ENCODE data around the gene CGB8.
A peak's percentile ranks its signal among the peaks of the same experiment; 100 is the strongest.

DNA sequence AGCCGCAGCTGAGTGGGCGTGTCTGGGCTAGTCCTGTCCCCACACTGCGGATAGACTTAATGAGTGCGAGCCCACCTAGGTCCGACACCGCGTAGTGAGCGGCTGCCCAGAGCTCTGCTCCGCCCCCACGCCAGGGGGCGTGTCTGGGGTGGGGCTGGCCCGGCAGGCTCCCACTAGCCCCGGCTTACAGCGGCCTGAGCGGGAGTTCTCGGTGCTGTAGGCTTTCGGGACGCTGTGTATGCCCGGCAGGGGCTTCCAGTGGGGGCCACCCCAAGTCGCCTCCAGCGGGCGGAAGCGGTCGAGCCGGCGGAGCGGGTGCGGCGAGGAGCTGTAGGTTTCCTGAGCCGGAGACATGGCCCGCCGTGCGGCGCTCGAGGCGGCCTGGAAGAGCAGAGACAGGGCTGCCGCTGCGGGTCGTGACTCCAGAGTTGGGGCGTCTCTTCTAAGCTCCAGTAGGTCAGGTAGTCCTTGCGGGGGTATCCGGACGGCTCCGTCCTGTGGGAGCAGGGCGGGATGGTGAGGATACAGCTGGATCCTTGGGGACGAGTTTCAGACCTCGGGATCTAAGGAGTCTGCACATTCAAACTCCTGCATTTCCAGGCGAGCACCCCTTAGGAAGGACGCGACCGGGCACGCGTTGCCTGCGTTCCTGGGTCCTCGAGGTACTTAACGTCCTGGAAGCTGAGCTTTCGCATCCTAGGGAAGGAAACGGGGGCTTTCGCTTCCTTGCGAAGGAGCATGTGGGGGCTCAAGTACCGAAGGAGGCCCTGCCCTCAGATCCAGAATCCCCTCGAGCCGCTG lies 7.4 kb upstream of the CGB8 start:
- TF ChIP-seq, protein P1, sequence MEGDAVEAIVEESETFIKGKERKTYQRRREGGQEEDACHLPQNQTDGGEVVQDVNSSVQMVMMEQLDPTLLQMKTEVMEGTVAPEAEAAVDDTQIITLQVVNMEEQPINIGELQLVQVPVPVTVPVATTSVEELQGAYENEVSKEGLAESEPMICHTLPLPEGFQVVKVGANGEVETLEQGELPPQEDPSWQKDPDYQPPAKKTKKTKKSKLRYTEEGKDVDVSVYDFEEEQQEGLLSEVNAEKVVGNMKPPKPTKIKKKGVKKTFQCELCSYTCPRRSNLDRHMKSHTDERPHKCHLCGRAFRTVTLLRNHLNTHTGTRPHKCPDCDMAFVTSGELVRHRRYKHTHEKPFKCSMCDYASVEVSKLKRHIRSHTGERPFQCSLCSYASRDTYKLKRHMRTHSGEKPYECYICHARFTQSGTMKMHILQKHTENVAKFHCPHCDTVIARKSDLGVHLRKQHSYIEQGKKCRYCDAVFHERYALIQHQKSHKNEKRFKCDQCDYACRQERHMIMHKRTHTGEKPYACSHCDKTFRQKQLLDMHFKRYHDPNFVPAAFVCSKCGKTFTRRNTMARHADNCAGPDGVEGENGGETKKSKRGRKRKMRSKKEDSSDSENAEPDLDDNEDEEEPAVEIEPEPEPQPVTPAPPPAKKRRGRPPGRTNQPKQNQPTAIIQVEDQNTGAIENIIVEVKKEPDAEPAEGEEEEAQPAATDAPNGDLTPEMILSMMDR (IDR thresholded peaks at IDR 0.05): peak in 4 of 5 experiments; percentile 26 to 35 (median 32)
- no peak for TF ChIP-seq EP300 (IDR thresholded peaks at IDR 0.05)
